Colonic mucosa (tissue), 4 donors: ENCODE results near the gene NR2F2. TPM values are rescaled to one million over a fixed set of nuclear protein-coding genes. Genes with fewer than 3 reads are reported as not detected.
A peak's percentile ranks its signal among the peaks of the same experiment; 100 is the strongest.

ENCODE experiments used
- DNase-seq: peaks from one replicate; pipeline ENCODE4 v3.0.0-alpha.2; 2020
- H3K27ac ChIP-seq: fragments of 200-600 bp; one replicate; pipeline ENCODE4 v1.8.0; 2021
- H3K27me3 ChIP-seq: fragments of 200-600 bp; one replicate; pipeline ENCODE4 v1.8.0; 2021
- H3K36me3 ChIP-seq: fragments of 200-600 bp; one replicate; pipeline ENCODE4 v1.8.0; 2021
- H3K4me1 ChIP-seq: fragments of 200-600 bp; one replicate; pipeline ENCODE4 v1.8.0; 2021; ENCODE audit warnings: mild to moderate bottlenecking
- H3K4me3 ChIP-seq: fragments of 200-600 bp; one replicate; pipeline ENCODE4 v1.8.0; 2021
- H3K9ac ChIP-seq, 2 donors: one replicate each; pipeline ENCODE4 v1.7.0; 2013; ENCODE audit warnings: control low read depth in 2 of 2, low read depth in 2 of 2, low read length in 2 of 2
- H3K9me3 ChIP-seq: fragments of 200-600 bp; one replicate; pipeline ENCODE4 v1.8.0; 2021
- intact Hi-C: fragments of 100-400 bp; cut with DNase I; formaldehyde crosslinking; loops from one replicate; pipeline ENCODE4 v1.14.1; 2022
- total RNA-seq, 2 donors: library from RNA; stranded (reverse); fragmentation: NEBNext Ultra II Directional in 1 of 2; extraction: Animal tissue kit (Norgen Biotek cat#: 25700) in 1 of 2; gene quantifications; one replicate each; pipeline ENCODE4 v1.2.1, GENCODE V29; 2021
- TF ChIP-seq, protein P1 (sequence below): fragments of 200-600 bp; IDR thresholded peaks from one replicate; pipeline ENCODE4 v1.8.0; 2022; ENCODE audit warnings: antibody characterized with exemption, mild to moderate bottlenecking
- donor health status: healthy.
- donor health status: DM: no; HTN: no; CAD: no.
- donor health status: DM: no; HTN: no; CAD: no.

Gene NR2F2
- total RNA-seq, 2 donors from 2014 or later = 25.7 to 35.0 TPM

DNA sequence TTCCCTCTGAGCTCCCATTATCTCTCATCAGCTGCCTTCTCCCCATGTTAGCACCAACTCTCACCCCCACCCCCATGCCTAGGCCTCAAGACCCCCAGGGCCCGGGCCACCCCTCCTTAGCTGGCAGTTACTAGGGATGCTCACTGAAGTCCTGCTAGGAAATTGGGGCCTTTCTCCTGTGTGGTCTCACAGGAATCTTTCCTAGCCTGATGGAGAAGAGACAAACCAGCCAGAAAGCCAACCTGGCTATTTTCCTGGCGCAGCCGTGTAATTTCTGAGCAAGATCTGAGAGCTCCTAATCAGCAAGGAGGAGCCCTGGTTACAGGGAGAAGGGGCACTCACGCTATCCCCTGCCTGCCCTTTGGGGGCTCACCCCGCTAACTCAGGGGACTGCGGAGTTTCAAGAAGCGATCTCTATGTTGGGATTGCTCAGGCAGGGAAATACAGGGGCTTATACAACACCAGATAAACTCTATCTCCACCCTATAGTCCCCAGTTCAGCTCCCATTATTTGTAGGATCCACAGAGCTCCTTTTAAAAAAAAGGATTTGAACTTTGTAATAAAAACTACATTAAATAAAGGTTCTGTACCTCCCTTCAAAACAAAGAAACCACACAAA is 25.2 kb downstream of the NR2F2 start:
- Histone ChIP-seq H3K27me3 (peaks cover 43% of the 10 kb centered on the region), H3K9ac (no peak overlapping the region), H3K9me3 (no peaks in the 10 kb centered on the region), H3K4me1 (peaks cover 4% of the 10 kb centered on the region), H3K36me3 (no peaks in the 10 kb centered on the region), H3K27ac (peak overlapping the region; percentile 63), H3K4me3 (no peak overlapping the region)
- TF ChIP-seq, protein P1, sequence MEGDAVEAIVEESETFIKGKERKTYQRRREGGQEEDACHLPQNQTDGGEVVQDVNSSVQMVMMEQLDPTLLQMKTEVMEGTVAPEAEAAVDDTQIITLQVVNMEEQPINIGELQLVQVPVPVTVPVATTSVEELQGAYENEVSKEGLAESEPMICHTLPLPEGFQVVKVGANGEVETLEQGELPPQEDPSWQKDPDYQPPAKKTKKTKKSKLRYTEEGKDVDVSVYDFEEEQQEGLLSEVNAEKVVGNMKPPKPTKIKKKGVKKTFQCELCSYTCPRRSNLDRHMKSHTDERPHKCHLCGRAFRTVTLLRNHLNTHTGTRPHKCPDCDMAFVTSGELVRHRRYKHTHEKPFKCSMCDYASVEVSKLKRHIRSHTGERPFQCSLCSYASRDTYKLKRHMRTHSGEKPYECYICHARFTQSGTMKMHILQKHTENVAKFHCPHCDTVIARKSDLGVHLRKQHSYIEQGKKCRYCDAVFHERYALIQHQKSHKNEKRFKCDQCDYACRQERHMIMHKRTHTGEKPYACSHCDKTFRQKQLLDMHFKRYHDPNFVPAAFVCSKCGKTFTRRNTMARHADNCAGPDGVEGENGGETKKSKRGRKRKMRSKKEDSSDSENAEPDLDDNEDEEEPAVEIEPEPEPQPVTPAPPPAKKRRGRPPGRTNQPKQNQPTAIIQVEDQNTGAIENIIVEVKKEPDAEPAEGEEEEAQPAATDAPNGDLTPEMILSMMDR = no peak
- intact Hi-C loops = loop anchor here (2.0 to 10.0 kb wide), 3 partner anchors 29 to 1399 kb away; no protein-coding TSS in a partner anchor
- no peak for DNase-seq

DNA sequence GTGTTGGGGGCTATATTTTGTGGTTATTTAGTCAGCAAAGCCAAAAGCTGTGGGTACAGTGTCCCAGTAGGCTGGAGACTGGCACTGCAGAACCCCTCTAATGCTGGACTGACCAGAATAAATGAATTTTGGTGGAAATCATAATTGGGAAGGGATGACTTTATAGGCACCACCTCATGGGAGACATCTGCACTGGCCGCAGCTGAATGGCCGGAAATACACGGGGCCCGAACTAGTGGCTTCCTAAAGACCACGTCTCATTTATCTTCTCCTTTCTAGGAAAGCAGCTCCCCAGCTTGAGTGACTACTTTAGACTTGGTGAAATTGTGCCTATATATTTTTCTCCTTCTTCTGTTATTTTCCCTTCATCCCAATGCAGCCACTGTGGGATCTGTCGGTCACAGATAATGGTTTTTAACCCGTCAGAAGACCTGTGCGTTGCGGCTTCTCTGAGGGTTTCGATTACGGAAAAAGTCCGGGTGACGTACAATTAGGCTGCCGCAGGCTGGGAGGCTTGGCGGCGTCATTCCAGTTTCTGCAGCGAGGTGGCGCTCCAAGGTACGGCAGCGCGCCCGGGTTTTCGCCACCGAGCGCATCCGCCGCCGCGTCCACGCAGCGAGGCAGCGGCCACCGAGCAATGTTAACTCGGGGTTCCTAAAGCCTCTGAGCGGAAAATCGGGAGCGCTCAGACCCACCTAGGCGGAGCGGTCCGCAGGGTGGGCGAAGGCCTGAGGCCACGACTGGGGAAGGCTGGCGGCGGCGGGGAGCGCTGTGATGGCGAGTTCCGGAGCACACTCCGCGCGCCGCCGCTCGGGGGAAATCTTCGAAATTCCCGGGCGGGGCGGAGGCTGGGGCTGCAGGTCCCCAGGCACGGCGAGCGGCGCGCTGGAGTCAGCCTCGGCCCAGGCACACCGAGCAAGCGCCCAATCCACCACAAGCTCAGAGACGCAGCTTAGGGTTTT is 26.3 kb downstream of the NR2F2 start:
- peaks cover 4% of the 10 kb centered on the region for H3K4me1 ChIP-seq
- H3K4me3 ChIP-seq = peak overlapping the region; percentile 58
- peaks cover 52% of the 10 kb centered on the region for H3K27me3 ChIP-seq
- intact Hi-C loops = loop anchor here (2.0 to 10.0 kb wide), 3 partner anchors 30 to 1398 kb away; no protein-coding TSS in a partner anchor
- peak overlapping the region; percentile 20 for H3K27ac ChIP-seq
- peak; percentile 89 for DNase-seq
- no peaks in the 10 kb centered on the region for H3K36me3 ChIP-seq
- no peaks in the 10 kb centered on the region for H3K9me3 ChIP-seq
- TF ChIP-seq, protein P1 = peak; percentile 99
- peak overlapping the region; percentile 46 to 52 for H3K9ac ChIP-seq

DNA sequence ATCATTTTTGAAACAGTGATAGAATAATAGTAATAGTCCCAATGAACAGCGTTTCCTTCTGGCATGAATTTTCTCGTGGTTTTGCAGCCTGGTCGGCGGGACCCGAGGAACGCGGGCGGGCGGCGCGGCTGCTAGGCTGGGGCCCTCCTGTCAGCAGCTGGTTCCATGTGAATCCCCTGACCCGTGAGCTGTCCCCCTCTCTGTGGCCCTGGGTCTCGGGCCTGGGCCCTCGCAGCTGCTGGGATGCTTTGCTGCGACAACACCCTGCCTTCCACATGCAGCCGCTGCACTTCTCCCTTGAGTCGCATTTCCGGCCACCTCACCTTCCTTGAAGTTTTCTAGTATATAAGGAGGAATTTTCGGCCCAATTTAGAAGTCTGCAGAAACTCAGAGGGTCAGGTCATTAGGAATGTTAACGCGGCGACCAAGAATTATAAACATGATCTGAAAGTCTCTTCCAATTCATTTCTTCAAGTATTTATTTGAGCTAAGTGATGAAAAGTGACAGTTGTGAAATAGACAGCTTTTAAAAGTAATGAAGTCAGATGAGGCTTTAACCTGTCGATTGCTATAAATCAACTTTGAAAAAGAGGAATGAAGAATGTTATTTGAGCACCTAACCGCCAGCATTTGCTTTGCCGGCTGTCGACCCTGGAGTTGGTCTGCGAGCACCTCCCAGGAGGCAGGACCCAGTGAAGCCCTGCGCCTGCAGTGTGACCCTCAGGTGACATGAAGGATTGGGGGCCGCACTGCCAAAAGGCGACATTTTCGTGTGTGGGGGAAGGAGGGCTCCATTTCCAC is 27.7 kb downstream of the NR2F2 start:
- H3K9ac ChIP-seq = peak overlapping the region in 1 of 2 donors; percentile 55
- peaks cover 4% of the 10 kb centered on the region for H3K4me1 ChIP-seq
- TF ChIP-seq, protein P1 = no peak
- peaks cover 58% of the 10 kb centered on the region for H3K27me3 ChIP-seq
- intact Hi-C loops = loop anchor here (5.0 to 10.0 kb wide), 2 partner anchors 879 to 1397 kb away; no protein-coding TSS in a partner anchor
- H3K27ac ChIP-seq = no peak overlapping the region
- H3K9me3 ChIP-seq = no peaks in the 10 kb centered on the region
- peak overlapping the region; percentile 23 for H3K4me3 ChIP-seq
- no peaks in the 10 kb centered on the region for H3K36me3 ChIP-seq
- DNase-seq = no peak

DNA sequence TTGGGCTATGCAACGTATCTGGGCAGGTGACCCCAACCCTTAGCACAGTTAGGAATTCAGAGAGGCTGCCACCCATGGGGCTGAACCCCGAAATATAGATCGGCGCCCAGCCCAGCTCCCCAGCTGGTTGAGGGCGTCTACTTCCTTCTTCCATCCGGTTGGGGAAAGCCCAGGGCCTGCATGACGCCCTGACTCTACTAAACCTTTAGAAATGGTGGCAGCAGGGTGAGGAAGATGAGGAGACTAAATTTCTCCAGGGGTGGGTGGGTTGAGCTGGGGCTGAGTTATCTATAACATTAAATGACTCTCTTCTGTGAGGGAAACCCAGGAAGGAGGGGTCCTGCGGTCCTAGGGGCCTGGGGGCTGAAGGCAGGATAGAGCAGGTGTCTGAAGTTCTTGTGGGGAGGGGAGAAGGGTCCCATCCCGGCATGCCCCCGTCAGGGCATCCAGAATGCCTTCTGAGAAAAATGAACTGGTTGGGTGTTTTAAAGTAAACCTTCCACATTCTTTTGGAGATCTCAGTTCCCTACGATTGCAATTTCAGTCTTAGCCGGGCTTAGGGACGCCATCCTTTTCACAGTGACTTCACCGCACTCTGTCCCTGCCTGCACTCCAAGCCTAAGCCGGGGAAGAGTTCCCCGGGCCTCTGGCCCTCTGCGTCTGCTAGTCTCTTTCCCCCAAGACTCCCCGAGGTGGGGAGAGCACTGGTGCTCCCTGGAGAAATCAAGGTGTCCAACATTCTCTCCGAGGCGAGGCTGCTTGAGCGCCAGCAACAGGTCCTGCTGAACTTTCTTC is 28.5 kb downstream of the NR2F2 start:
- no peaks in the 10 kb centered on the region for H3K36me3 ChIP-seq
- DNase-seq = no peak
- no peak overlapping the region for H3K27ac ChIP-seq
- TF ChIP-seq, protein P1 = no peak
- H3K9me3 ChIP-seq = no peaks in the 10 kb centered on the region
- intact Hi-C loops = loop anchor here (5.0 to 10.0 kb wide), 2 partner anchors 878 to 1396 kb away; no protein-coding TSS in a partner anchor
- H3K4me1 ChIP-seq = peaks cover 4% of the 10 kb centered on the region
- no peak overlapping the region for H3K4me3 ChIP-seq
- peaks cover 57% of the 10 kb centered on the region for H3K27me3 ChIP-seq
- peak overlapping the region in 1 of 2 donors; percentile 26 for H3K9ac ChIP-seq
